GM23338 (cell line): ENCODE measurements around the gene ROBO3.

ENCODE experiments used
- EZH2 ChIP-seq: fragments of 200-600 bp; sonication (generic); IDR thresholded peaks from one replicate; pipeline ENCODE4 v1.8.0; 2017; ENCODE audit warnings: antibody characterized with exemption, mild to moderate bottlenecking, low read depth; ENCODE audit not compliant: unreplicated experiment
- EZH2phosphoT487 ChIP-seq: fragments of 200-600 bp; sonication (generic); IDR thresholded peaks from one replicate; pipeline ENCODE4 v1.8.1; 2018; ENCODE audit warnings: antibody characterized with exemption; ENCODE audit not compliant: unreplicated experiment
- JUNB ChIP-seq: IDR thresholded peaks from one replicate; pipeline ENCODE4 v1.6.1; 2016; ENCODE audit warnings: antibody characterized with exemption; ENCODE audit not compliant: unreplicated experiment
- POLR2AphosphoS5 ChIP-seq: IDR thresholded peaks from 2 replicates; pipeline ENCODE4 v1.6.1; 2016; ENCODE audit warnings: antibody characterized with exemption, low read depth
- STAT1 ChIP-seq: IDR thresholded peaks from one replicate; pipeline ENCODE4 v1.6.1; 2016; ENCODE audit warnings: antibody characterized with exemption; ENCODE audit not compliant: unreplicated experiment
- TF ChIP-seq, protein P1 (sequence below), 2 experiments: fragments of 200-600 bp in 1 of 2; sonication (generic) in 1 of 2; conservative IDR thresholded peaks; 2 replicates each; pipeline versions ENCODE4 v1.5.1 to v1.6.1; 2016 to 2017; ENCODE audit warnings: antibody characterized with exemption in 2 of 2, low read depth in 2 of 2, mild to moderate bottlenecking in 2 of 2, moderate library complexity in 1 of 2
- TF ChIP-seq, protein P2 (sequence below): fragments of 250-450 bp; sonication (Bioruptor Pico); IDR thresholded peaks from 2 replicates; pipeline ENCODE4 v1.5.0; 2020; ENCODE audit warnings: mild to moderate bottlenecking, moderate library complexity
- TF ChIP-seq, protein P3 (sequence below): IDR thresholded peaks from one replicate; pipeline ENCODE4 v1.6.1; 2018; ENCODE audit warnings: antibody characterized with exemption; ENCODE audit not compliant: unreplicated experiment

DNA sequence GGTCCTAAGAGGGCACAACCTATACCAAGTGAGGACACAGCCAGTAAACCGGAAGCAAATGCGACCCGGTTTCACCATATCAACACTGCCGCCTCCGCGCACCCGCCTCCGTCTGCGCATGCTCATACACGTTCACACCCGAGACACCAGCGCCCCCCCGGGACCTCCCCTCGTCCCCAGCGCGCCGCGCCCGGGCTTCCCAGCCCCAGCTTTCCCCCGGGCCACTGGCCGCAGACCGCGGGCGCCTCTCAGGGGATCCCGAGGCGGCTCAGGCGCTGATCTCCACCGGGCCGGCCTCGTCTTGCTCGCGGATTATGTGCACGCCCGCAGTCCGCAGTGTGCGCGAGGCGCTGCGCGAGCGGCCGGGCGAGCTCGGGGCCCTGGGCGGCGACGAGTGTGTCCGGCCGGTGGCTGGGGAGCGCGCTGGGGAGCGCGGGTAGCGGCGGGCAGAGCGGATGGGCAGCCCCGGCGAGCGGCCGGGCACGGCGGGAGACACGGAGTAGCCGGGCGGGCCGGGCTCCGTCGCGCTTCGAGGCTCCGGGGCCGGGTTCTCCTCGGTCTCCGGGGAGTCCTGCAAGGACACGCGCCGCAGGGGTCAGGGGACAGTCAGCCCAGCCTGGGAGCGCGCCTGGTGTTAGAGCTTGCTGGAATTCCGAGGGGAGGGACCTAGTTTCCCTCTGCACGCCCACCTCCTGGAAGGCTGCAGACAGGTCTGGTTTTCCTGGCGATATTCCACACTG, 55.8 kb downstream of the ROBO3 start:
- TF ChIP-seq, protein P1, sequence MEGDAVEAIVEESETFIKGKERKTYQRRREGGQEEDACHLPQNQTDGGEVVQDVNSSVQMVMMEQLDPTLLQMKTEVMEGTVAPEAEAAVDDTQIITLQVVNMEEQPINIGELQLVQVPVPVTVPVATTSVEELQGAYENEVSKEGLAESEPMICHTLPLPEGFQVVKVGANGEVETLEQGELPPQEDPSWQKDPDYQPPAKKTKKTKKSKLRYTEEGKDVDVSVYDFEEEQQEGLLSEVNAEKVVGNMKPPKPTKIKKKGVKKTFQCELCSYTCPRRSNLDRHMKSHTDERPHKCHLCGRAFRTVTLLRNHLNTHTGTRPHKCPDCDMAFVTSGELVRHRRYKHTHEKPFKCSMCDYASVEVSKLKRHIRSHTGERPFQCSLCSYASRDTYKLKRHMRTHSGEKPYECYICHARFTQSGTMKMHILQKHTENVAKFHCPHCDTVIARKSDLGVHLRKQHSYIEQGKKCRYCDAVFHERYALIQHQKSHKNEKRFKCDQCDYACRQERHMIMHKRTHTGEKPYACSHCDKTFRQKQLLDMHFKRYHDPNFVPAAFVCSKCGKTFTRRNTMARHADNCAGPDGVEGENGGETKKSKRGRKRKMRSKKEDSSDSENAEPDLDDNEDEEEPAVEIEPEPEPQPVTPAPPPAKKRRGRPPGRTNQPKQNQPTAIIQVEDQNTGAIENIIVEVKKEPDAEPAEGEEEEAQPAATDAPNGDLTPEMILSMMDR (conservative IDR thresholded peaks at IDR 0.05; ENCODE audit: low read depth in 2 of 2): no peak
- no peak for TF ChIP-seq EZH2
- TF ChIP-seq, protein P2, sequence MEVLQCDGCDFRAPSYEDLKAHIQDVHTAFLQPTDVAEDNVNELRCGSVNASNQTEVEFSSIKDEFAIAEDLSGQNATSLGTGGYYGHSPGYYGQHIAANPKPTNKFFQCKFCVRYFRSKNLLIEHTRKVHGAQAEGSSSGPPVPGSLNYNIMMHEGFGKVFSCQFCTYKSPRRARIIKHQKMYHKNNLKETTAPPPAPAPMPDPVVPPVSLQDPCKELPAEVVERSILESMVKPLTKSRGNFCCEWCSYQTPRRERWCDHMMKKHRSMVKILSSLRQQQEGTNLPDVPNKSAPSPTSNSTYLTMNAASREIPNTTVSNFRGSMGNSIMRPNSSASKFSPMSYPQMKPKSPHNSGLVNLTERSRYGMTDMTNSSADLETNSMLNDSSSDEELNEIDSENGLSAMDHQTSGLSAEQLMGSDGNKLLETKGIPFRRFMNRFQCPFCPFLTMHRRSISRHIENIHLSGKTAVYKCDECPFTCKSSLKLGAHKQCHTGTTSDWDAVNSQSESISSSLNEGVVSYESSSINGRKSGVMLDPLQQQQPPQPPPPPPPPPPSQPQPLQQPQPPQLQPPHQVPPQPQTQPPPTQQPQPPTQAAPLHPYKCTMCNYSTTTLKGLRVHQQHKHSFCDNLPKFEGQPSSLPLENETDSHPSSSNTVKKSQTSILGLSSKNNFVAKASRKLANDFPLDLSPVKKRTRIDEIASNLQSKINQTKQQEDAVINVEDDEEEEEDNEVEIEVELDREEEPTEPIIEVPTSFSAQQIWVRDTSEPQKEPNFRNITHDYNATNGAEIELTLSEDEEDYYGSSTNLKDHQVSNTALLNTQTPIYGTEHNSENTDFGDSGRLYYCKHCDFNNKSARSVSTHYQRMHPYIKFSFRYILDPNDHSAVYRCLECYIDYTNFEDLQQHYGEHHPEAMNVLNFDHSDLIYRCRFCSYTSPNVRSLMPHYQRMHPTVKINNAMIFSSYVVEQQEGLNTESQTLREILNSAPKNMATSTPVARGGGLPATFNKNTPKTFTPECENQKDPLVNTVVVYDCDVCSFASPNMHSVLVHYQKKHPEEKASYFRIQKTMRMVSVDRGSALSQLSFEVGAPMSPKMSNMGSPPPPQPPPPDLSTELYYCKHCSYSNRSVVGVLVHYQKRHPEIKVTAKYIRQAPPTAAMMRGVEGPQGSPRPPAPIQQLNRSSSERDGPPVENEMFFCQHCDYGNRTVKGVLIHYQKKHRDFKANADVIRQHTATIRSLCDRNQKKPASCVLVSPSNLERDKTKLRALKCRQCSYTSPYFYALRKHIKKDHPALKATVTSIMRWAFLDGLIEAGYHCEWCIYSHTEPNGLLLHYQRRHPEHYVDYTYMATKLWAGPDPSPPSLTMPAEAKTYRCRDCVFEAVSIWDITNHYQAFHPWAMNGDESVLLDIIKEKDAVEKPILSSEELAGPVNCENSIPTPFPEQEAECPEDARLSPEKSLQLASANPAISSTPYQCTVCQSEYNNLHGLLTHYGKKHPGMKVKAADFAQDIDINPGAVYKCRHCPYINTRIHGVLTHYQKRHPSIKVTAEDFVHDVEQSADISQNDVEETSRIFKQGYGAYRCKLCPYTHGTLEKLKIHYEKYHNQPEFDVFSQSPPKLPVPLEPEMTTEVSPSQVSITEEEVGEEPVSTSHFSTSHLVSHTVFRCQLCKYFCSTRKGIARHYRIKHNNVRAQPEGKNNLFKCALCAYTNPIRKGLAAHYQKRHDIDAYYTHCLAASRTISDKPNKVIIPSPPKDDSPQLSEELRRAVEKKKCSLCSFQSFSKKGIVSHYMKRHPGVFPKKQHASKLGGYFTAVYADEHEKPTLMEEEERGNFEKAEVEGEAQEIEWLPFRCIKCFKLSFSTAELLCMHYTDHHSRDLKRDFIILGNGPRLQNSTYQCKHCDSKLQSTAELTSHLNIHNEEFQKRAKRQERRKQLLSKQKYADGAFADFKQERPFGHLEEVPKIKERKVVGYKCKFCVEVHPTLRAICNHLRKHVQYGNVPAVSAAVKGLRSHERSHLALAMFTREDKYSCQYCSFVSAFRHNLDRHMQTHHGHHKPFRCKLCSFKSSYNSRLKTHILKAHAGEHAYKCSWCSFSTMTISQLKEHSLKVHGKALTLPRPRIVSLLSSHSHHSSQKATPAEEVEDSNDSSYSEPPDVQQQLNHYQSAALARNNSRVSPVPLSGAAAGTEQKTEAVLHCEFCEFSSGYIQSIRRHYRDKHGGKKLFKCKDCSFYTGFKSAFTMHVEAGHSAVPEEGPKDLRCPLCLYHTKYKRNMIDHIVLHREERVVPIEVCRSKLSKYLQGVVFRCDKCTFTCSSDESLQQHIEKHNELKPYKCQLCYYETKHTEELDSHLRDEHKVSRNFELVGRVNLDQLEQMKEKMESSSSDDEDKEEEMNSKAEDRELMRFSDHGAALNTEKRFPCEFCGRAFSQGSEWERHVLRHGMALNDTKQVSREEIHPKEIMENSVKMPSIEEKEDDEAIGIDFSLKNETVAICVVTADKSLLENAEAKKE (CRISPR knock-in tag): no peak
- TF ChIP-seq POLR2AphosphoS5: no peak
- TF ChIP-seq, protein P3, sequence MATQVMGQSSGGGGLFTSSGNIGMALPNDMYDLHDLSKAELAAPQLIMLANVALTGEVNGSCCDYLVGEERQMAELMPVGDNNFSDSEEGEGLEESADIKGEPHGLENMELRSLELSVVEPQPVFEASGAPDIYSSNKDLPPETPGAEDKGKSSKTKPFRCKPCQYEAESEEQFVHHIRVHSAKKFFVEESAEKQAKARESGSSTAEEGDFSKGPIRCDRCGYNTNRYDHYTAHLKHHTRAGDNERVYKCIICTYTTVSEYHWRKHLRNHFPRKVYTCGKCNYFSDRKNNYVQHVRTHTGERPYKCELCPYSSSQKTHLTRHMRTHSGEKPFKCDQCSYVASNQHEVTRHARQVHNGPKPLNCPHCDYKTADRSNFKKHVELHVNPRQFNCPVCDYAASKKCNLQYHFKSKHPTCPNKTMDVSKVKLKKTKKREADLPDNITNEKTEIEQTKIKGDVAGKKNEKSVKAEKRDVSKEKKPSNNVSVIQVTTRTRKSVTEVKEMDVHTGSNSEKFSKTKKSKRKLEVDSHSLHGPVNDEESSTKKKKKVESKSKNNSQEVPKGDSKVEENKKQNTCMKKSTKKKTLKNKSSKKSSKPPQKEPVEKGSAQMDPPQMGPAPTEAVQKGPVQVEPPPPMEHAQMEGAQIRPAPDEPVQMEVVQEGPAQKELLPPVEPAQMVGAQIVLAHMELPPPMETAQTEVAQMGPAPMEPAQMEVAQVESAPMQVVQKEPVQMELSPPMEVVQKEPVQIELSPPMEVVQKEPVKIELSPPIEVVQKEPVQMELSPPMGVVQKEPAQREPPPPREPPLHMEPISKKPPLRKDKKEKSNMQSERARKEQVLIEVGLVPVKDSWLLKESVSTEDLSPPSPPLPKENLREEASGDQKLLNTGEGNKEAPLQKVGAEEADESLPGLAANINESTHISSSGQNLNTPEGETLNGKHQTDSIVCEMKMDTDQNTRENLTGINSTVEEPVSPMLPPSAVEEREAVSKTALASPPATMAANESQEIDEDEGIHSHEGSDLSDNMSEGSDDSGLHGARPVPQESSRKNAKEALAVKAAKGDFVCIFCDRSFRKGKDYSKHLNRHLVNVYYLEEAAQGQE: no peak
- no peak for TF ChIP-seq EZH2phosphoT487
- no peak for TF ChIP-seq STAT1
- TF ChIP-seq JUNB: no peak
